Lower leg skin (tissue), 3 donors: ENCODE data around the gene WHRN.

Experiments
- POLR2A ChIP-seq, 2 donors: fragments of 450-650 bp; IDR thresholded peaks; one replicate each; pipeline ENCODE4 v1.6.1; 2016 to 2017; ENCODE audit warnings: antibody characterized with exemption in 2 of 2, mild to moderate bottlenecking in 1 of 2, moderate library complexity in 1 of 2
- TF ChIP-seq, protein P1 (sequence below), 3 donors: fragments of 450-650 bp; IDR thresholded peaks; one replicate each; pipeline ENCODE4 v1.5.1; 2016; ENCODE audit warnings: antibody characterized with exemption in 3 of 3, mild to moderate bottlenecking in 3 of 3, moderate library complexity in 2 of 3

DNA sequence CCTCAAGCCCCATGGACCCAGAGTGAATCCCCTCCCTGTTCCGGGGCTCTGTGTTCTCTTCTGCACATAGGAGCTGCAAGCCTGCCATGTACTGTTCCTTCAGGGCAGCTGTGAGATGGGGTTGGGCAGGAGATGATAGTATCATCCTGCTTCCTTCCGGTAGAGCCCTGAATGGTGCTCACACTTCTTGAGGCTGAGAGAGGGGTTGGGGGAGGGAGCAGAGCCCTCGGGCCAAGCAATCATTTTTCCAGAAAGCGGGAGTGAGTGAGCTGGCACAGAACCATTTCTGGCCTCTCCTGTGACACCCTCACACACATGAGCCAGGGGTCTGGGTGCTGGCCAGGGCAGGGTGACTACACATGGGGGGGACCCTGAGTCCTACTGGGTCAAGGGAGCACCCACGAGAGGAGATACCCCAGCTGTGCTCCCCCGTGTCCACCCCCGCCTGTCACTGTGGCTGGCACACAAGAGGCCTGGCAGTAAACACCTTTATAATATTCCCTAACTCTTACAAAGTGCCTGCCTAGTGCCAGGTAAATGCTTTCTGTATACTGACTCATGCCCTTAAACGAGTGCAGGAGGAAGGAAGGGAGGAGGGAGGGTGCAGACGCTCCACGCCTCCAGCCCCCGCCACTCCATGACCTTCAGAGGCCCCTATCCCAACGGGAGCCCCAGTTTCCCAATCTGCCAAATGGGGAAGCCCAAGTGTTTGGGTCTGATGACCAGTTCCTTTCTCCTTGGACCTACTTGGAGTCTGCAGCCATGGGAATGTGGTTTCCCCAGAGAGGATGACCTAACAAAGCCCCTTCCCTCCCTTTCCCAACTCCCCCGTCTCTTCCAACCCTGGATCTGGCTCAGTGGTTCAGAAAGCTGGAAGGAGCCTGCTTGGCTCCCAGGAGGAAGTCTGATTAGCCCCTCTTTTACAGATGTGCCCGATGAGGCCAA is 133.0 kb downstream of the WHRN start:
- TF ChIP-seq POLR2A (IDR thresholded peaks at IDR 0.05): no peak
- TF ChIP-seq, protein P1, sequence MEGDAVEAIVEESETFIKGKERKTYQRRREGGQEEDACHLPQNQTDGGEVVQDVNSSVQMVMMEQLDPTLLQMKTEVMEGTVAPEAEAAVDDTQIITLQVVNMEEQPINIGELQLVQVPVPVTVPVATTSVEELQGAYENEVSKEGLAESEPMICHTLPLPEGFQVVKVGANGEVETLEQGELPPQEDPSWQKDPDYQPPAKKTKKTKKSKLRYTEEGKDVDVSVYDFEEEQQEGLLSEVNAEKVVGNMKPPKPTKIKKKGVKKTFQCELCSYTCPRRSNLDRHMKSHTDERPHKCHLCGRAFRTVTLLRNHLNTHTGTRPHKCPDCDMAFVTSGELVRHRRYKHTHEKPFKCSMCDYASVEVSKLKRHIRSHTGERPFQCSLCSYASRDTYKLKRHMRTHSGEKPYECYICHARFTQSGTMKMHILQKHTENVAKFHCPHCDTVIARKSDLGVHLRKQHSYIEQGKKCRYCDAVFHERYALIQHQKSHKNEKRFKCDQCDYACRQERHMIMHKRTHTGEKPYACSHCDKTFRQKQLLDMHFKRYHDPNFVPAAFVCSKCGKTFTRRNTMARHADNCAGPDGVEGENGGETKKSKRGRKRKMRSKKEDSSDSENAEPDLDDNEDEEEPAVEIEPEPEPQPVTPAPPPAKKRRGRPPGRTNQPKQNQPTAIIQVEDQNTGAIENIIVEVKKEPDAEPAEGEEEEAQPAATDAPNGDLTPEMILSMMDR (IDR thresholded peaks at IDR 0.05): no peak
